ENCODE results near the gene COPG1. TPM values are rescaled to one million over a fixed set of nuclear protein-coding genes. Genes with fewer than 3 reads are reported as not detected.

COPG1 gene
- total and polyA plus RNA-seq, 2 donors (not counting 3 experiments of a cell fraction or from before 2014, with no cell fraction given), result 112 to 202 TPM

- Histone ChIP-seq H3K79me2 (ENCODE audit: control insufficient read depth, insufficient read depth, low read length) (no peaks in the 10 kb centered on the region), H3K4me2 (ENCODE audit: insufficient read depth, low read length) (no peak overlapping the region), H3K9ac (replicated peaks; ENCODE audit: extremely low read depth, insufficient read depth, low read length) (no peak overlapping the region), H2AFZ (ENCODE audit: low read depth, low read length) (peak overlapping the region; percentile 5), H3K27ac (ENCODE audit: insufficient read depth, low read depth, low read length) (no peak overlapping the region), H4K20me1 (replicated peaks; ENCODE audit: control insufficient read depth, extremely low read depth, insufficient read depth, low read length) (no peaks in the 10 kb centered on the region), H3K4me3 (replicated peaks in 1 of 3; ENCODE audit: insufficient read depth in 1 of 3, low read depth in 1 of 3, low read length in 3 of 3) (no peak overlapping the region), H3K27me3 (ENCODE audit: control insufficient read depth in 2 of 2, insufficient read depth in 2 of 2, low read length in 2 of 2) (no peaks in the 10 kb centered on the region), H3K9me3 (replicated peaks; ENCODE audit: control insufficient read depth, insufficient read depth, low read length) (no peaks in the 10 kb centered on the region), H3K9me1 (replicated peaks; ENCODE audit: control insufficient read depth, extremely low read depth, insufficient read depth, low read length) (no peaks in the 10 kb centered on the region), H3K36me3 (ENCODE audit: control insufficient read depth in 2 of 2, extremely low read depth in 1 of 2, insufficient read depth in 2 of 2, low read length in 2 of 2) (no peaks in the 10 kb centered on the region), H3K4me1 (ENCODE audit: control insufficient read depth, extremely low read depth, insufficient read depth, low read length) (peaks cover 8% of the 10 kb centered on the region)
- TF ChIP-seq GATA2 (IDR thresholded peaks at IDR 0.05; ENCODE audit: insufficient read depth, insufficient read length, low read depth, low read length) (no peak), FOS (IDR thresholded peaks at IDR 0.05; ENCODE audit: borderline replicate concordance, insufficient read depth, low read length) (peak; percentile 48), CTCF (IDR thresholded peaks at IDR 0.05; ENCODE audit: extremely low read depth in 1 of 2, insufficient read depth in 1 of 2, low read depth in 1 of 2, low read length in 2 of 2) (no peak), POLR2A (IDR thresholded peaks at IDR 0.05; ENCODE audit: low read depth, low read length) (no peak)
- intact Hi-C loops (cut with micrococcal nuclease) (loop anchor here (5.0 kb wide), 1 partner anchor 36 kb away; the partner anchor contains the start of gene COPG1), dilution Hi-C loops (cut with MboI; ENCODE audit: extremely low pct_ligation_motif_present, low sequenced_read_pairs) (no loop called here)
- POLR2A ChIA-PET, result interaction anchor here (1.5 kb wide), 1 partner anchor 14 kb away, joined by 3 read pairs; no protein-coding TSS in a partner anchor
- CTCF ChIA-PET, result interaction anchor here (0.6 to 2.4 kb wide), 6 partner anchors 13 to 50 kb away, joined by 3 to 10 read pairs (median 4); no protein-coding TSS in a partner anchor
- peak; percentile 68 for FAIRE-seq
- DNase-seq (ENCODE audit: low read depth, low spot score), result peak; percentile 75
- BruUV-seq (replicated peaks), result no TSS peak
These were observed 37.6 kb upstream of the COPG1 start for GRCh38 chr3:129211772-129212171.

GRCh38 chr3:129213238-129213637, 36.2 kb upstream of the COPG1 start:
- dilution Hi-C loops (cut with MboI; ENCODE audit: extremely low pct_ligation_motif_present, low sequenced_read_pairs) (no loop called here), intact Hi-C loops (cut with micrococcal nuclease) (loop anchor here (5.0 kb wide), 1 partner anchor 34 kb away; the partner anchor contains the start of gene COPG1)
- Histone ChIP-seq H3K9ac (replicated peaks; ENCODE audit: extremely low read depth, insufficient read depth, low read length) (no peak overlapping the region), H3K9me1 (replicated peaks; ENCODE audit: control insufficient read depth, extremely low read depth, insufficient read depth, low read length) (no peaks in the 10 kb centered on the region), H3K4me1 (ENCODE audit: control insufficient read depth, extremely low read depth, insufficient read depth, low read length) (peaks cover 8% of the 10 kb centered on the region), H3K4me3 (replicated peaks in 1 of 3; ENCODE audit: insufficient read depth in 1 of 3, low read depth in 1 of 3, low read length in 3 of 3) (no peak overlapping the region), H4K20me1 (replicated peaks; ENCODE audit: control insufficient read depth, extremely low read depth, insufficient read depth, low read length) (no peaks in the 10 kb centered on the region), H3K4me2 (ENCODE audit: insufficient read depth, low read length) (no peak overlapping the region), H2AFZ (ENCODE audit: low read depth, low read length) (no peak overlapping the region), H3K79me2 (ENCODE audit: control insufficient read depth, insufficient read depth, low read length) (no peaks in the 10 kb centered on the region), H3K9me3 (replicated peaks; ENCODE audit: control insufficient read depth, insufficient read depth, low read length) (no peaks in the 10 kb centered on the region), H3K36me3 (ENCODE audit: control insufficient read depth in 2 of 2, extremely low read depth in 1 of 2, insufficient read depth in 2 of 2, low read length in 2 of 2) (no peaks in the 10 kb centered on the region), H3K27ac (ENCODE audit: insufficient read depth, low read depth, low read length) (no peak overlapping the region), H3K27me3 (ENCODE audit: control insufficient read depth in 2 of 2, insufficient read depth in 2 of 2, low read length in 2 of 2) (no peaks in the 10 kb centered on the region)
- no TSS peak for BruUV-seq (replicated peaks)
- TF ChIP-seq MYC (IDR thresholded peaks at IDR 0.05; ENCODE audit: low read depth, low read length), result no peak
- no peak for TF ChIP-seq POLR2A (IDR thresholded peaks at IDR 0.05; ENCODE audit: low read depth, low read length)
- no peak for TF ChIP-seq EZH2 (IDR thresholded peaks at IDR 0.05; ENCODE audit: borderline replicate concordance, low read depth, low read length, severe bottlenecking)
- TF ChIP-seq MAX (IDR thresholded peaks at IDR 0.05; ENCODE audit: insufficient read depth, insufficient read length), result no peak
- CTCF ChIA-PET, result interaction anchor here (1.2 to 1.8 kb wide), 2 partner anchors 12 to 243 kb away, joined by 3 to 4 read pairs; no protein-coding TSS in a partner anchor
- POLR2A ChIA-PET, result no interaction called here
- no peak for DNase-seq (ENCODE audit: low read depth, low spot score)
- no peak for FAIRE-seq
